Naive thymus-derived CD4-positive, alpha-beta T cell (primary cell): Measurements from ENCODE around the gene TLR9. TPM values are rescaled to one million over a fixed set of nuclear protein-coding genes. Genes with fewer than 3 reads are reported as not detected.
A peak's percentile ranks its signal among the peaks of the same experiment; 100 is the strongest.

Experiments used
- ATAC-seq: fragments of 150-1000 bp; cut with Tn5 transposase; 2 replicates; pipeline ENCODE4 v1.10.0; 2021; ENCODE audit warnings: mild to moderate bottlenecking, moderate library complexity
- CTCF ChIA-PET: fragments of 350-600 bp; sonication (Branson Sonifier 250); formaldehyde crosslinking; loops from one replicate; lab custom pipeline; 2021; ENCODE audit warnings: antibody characterized with exemption; lab: Charles Lee
- POLR2A ChIA-PET: fragments of 350-600 bp; sonication (Branson Sonifier 250); formaldehyde crosslinking; loops from one replicate; lab custom pipeline; 2021; ENCODE audit warnings: antibody characterized with exemption, inconsistent platforms; lab: Charles Lee
- DNase-seq, 9 donors: peaks; one replicate each; pipeline versions ENCODE4 v3.0.0 to v3.0.0-alpha.2; 2020 to 2022; ENCODE audit warnings: mixed read lengths in 1 of 9
- H3K27ac ChIP-seq: one replicate; pipeline ENCODE4 v1.7.0; 2013; ENCODE audit warnings: mild to moderate bottlenecking, low read depth, low read length, moderate library complexity
- H3K27me3 ChIP-seq, 2 donors: one replicate each; pipeline ENCODE4 v1.7.0; 2013; ENCODE audit warnings: low read length in 2 of 2, mild to moderate bottlenecking in 2 of 2, moderate library complexity in 2 of 2; ENCODE audit not compliant: control insufficient read depth in 2 of 2, insufficient read depth in 2 of 2
- H3K36me3 ChIP-seq, 3 experiments: 1 replicate in 2 of 3; 2 replicates in 1 of 3; pipeline ENCODE4 v1.7.0; 2013; ENCODE audit warnings: low read length in 3 of 3, mild to moderate bottlenecking in 3 of 3, moderate library complexity in 1 of 3; ENCODE audit not compliant: insufficient read depth in 3 of 3, control insufficient read depth in 2 of 3
- H3K4me1 ChIP-seq, 2 donors: one replicate each; pipeline ENCODE4 v1.7.0; 2013; ENCODE audit warnings: low read length in 2 of 2, mild to moderate bottlenecking in 2 of 2, moderate library complexity in 1 of 2; ENCODE audit not compliant: control insufficient read depth in 2 of 2, insufficient read depth in 2 of 2
- H3K4me3 ChIP-seq: 2 replicates; pipeline ENCODE4 v1.7.0; 2013; ENCODE audit warnings: mild to moderate bottlenecking, low read length
- H3K9me3 ChIP-seq, 3 experiments: 1 replicate in 2 of 3; 2 replicates in 1 of 3; pipeline ENCODE4 v1.7.0; 2013; ENCODE audit warnings: low read length in 3 of 3; ENCODE audit not compliant: control insufficient read depth in 2 of 3
- H3K27ac Mint-ChIP-seq, 9 donors: one replicate each; pipeline ENCODE4 v1.8.0; 2020 to 2022; ENCODE audit warnings: mixed read lengths in 9 of 9, mild to moderate bottlenecking in 8 of 9, moderate library complexity in 5 of 9, inconsistent platforms in 2 of 9
- H3K27me3 Mint-ChIP-seq, 5 donors: one replicate each; pipeline ENCODE4 v1.8.0; 2021 to 2022; ENCODE audit warnings: mixed read lengths in 5 of 5, mild to moderate bottlenecking in 1 of 5
- H3K36me3 Mint-ChIP-seq, 5 donors: one replicate each; pipeline ENCODE4 v1.8.0; 2020 to 2022; ENCODE audit warnings: mixed read lengths in 5 of 5, mild to moderate bottlenecking in 3 of 5, inconsistent platforms in 1 of 5
- H3K4me1 Mint-ChIP-seq, 7 donors: one replicate each; pipeline ENCODE4 v1.8.0; 2020 to 2022; ENCODE audit warnings: mixed read lengths in 7 of 7, mild to moderate bottlenecking in 3 of 7, inconsistent platforms in 1 of 7
- H3K4me3 Mint-ChIP-seq, 10 donors: one replicate each; pipeline ENCODE4 v1.8.0; 2020 to 2022; ENCODE audit warnings: mild to moderate bottlenecking in 10 of 10, mixed read lengths in 10 of 10, moderate library complexity in 6 of 10, inconsistent platforms in 2 of 10
- H3K9me3 Mint-ChIP-seq, 11 donors: one replicate each; pipeline ENCODE4 v1.8.0; 2020 to 2022; ENCODE audit warnings: mixed read lengths in 11 of 11, mild to moderate bottlenecking in 4 of 11, inconsistent platforms in 1 of 11, moderate library complexity in 1 of 11
- intact Hi-C, 2 donors: fragments of 100-400 bp; cut with micrococcal nuclease; formaldehyde crosslinking; loops; one replicate each; pipeline ENCODE4 v1.15.1; 2023
- polyA plus RNA-seq, 2 donors: library from polyadenylated mRNA; unstranded; fragments of 300-500 nt; fragmentation: Illumina TruSeq; gene quantifications; one replicate each; pipeline ENCODE4 v1.2.3, GENCODE V29; 2021
- total RNA-seq, 6 experiments: library from RNA in 5 of 6; stranded (reverse) in 5 of 6; gene quantifications; 1 replicate in 5 of 6; 2 replicates in 1 of 6; pipeline ENCODE4 v1.2.3 and lab custom pipeline; 2021 to 2026

TLR9 gene
- total and polyA plus RNA-seq, 7 experiments from 2014 or later, result 0.16 to 2.5 (median 1.2) TPM; not detected in 1

DNA sequence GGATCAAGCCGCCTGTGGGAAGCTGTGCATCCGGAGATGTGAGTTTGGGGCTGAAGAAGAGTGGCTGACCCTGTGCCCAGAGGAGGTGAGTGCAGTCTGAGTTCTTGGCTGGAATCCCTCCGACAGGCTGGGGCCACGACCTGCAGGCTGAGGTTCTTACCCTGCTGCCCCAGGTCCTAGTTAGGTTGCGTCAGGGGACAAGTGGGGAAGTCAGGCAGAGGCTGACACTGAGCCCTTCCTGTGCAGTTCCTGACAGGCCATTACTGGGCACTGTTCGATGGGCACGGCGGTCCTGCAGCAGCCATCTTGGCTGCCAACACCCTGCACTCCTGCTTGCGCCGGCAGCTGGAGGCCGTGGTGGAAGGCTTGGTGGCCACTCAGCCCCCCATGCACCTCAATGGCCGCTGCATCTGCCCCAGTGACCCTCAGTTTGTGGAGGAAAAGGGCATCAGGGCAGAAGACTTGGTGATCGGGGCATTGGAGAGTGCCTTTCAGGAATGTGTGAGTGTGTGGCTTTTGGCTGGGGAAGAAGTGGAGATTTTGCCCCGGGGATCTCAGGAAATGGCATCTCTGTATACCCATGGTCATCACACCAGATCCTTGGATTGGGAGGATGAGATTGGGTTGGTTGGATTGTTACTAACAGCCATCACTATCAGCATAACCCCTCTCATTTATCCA, 21.4 kb upstream of the TLR9 start:
- Histone ChIP-seq H3K4me1 (peaks cover 47 to 77% of the 10 kb centered on the region in 2 donors), H3K4me3 (peak overlapping the region; percentile 79), H3K27me3 (no peaks in the 10 kb centered on the region), H3K27ac (peak overlapping the region; percentile 91), H3K36me3 (peaks cover 0 to 31% (median 0%) of the 10 kb centered on the region in 3 experiments), H3K9me3 (no peaks in the 10 kb centered on the region)
- no peak for ATAC-seq
- intact Hi-C loops, result no loop called here
- ChIA-PET CTCF (interaction anchor here (0.7 to 1.2 kb wide), 4 partner anchors 10 to 32 kb away, joined by 3 to 4 read pairs (median 3); partner anchors contain the start of gene WDR82), POLR2A (interaction anchor here (1.1 to 46.3 kb wide), 10 partner anchors 9 to 92 kb away, joined by 4 to 1418 read pairs (median 14); partner anchors contain the start of genes GLYCTK, TWF2 and WDR82)
- H3K27ac Mint-ChIP-seq, result peak overlapping the region; percentile 66 to 99 (median 95)
- no peaks in the 10 kb centered on the region for H3K27me3 Mint-ChIP-seq
- peak overlapping the region; percentile 83 to 91 (median 87) for H3K4me3 Mint-ChIP-seq
- H3K36me3 Mint-ChIP-seq, result peaks cover 0 to 33% (median 11%) of the 10 kb centered on the region in 5 donors
- H3K4me1 Mint-ChIP-seq, result peaks cover 31 to 85% (median 79%) of the 10 kb centered on the region in 7 donors
- no peak for DNase-seq
- H3K9me3 Mint-ChIP-seq, result peaks cover 0 to 10% (median 0%) of the 10 kb centered on the region in 11 donors

DNA sequence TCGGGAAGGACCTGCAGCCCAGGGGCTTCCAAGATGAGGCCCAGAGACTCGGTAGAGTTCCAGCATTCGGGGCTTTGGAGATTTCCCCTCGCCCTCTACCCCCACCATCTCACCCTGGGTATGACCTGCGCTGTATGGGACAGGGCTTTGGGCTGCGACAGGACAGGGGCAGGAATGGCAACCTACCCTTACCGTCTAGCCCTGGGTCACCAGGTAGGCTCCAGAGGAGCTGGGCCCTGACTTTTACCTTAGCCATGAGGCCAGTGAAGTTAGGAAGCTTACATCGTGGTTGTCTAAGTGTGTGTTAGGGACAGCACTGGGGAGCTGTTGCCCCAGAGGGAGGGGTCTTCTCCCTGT, 20.8 kb upstream of the TLR9 start:
- H3K27me3 ChIP-seq, result no peaks in the 10 kb centered on the region
- peaks cover 0 to 32% (median 11%) of the 10 kb centered on the region in 5 donors for H3K36me3 Mint-ChIP-seq
- peaks cover 0 to 12% (median 0%) of the 10 kb centered on the region in 11 donors for H3K9me3 Mint-ChIP-seq
- H3K4me1 ChIP-seq, result peaks cover 44 to 77% of the 10 kb centered on the region in 2 donors
- no peaks in the 10 kb centered on the region for H3K27me3 Mint-ChIP-seq
- no peaks in the 10 kb centered on the region for H3K9me3 ChIP-seq
- intact Hi-C loops, result no loop called here
- DNase-seq (peak in 2 of 9 donors; percentile 25 to 35), ATAC-seq (peak; percentile 1)
- H3K4me1 Mint-ChIP-seq, result peaks cover 33 to 87% (median 79%) of the 10 kb centered on the region in 7 donors
- ChIA-PET POLR2A (interaction anchor here (0.8 to 46.3 kb wide), 10 partner anchors 10 to 93 kb away, joined by 3 to 1418 read pairs (median 10); partner anchors contain the start of genes GLYCTK and WDR82), CTCF (interaction anchor here (0.5 to 1.8 kb wide), 7 partner anchors 10 to 36 kb away, joined by 3 to 9 read pairs (median 3); partner anchors contain the start of gene WDR82)
- H3K4me3 ChIP-seq, result peak overlapping the region; percentile 79
- peak overlapping the region; percentile 83 to 91 (median 87) for H3K4me3 Mint-ChIP-seq
- H3K27ac ChIP-seq, result peak overlapping the region; percentile 91
- H3K36me3 ChIP-seq, result peaks cover 0 to 27% (median 0%) of the 10 kb centered on the region in 3 experiments
- peak overlapping the region; percentile 66 to 99 (median 95) for H3K27ac Mint-ChIP-seq

DNA sequence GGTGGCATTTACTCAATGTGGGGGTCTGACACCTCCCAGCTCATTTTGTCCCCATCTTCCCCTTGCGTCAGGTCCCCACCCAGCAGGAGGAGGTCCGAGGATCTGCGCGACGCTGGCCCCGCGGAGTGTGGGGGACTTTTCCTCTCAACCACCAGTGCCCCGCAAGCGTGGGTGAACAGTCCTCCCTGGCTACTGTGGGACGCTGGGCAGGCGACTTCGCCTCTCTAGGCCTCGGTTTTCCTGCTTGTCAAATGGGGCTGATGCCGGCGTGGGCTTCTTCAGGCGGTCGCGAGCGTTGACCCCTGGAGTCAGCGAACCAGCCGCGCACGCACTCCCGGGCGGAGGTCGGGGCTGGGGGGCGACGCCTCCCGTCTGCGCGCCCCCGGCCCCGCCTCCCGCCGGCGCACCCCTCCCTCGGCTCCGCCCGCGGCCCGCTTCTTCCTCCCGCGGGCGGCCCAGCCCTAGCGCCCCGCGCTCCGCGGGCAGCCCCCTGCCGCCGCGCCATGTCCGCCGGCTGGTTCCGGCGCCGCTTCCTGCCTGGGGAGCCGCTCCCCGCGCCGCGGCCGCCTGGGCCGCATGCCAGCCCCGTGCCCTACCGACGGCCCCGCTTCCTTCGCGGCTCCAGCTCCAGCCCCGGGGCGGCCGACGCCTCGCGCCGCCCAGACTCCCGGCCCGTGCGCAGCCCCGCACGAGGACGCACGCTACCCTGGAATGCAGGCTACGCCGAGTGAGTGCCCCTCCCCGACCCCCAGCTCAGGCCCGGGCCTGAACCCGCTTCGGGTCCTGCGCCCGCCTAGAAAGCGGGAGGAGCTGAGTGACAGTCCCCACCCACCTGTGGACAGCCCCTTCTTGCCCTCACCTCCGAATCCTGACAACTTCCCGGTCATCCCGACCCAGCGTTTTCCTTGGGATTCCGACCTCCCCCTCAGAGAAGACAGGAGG, 20.1 kb upstream of the TLR9 start, which contains the start of gene PPM1M:
TSS of gene PPM1M (plus strand) at position 438 of the 942 bp plus-strand sequence. CDS start at position 504, 66 bp downstream.
- peak; percentile 57 to 77 (median 73) for DNase-seq
- peak within 1 kb of the TSS; percentile 83 to 99 (median 95) for H3K27ac Mint-ChIP-seq
- peak; percentile 72 for ATAC-seq
- ChIA-PET CTCF (interaction anchor here (0.5 to 1.8 kb wide), 8 partner anchors 9 to 37 kb away, joined by 3 to 9 read pairs (median 3); partner anchors contain the start of genes TLR9 and WDR82), POLR2A (interaction anchor here (0.5 to 46.3 kb wide), 12 partner anchors 8 to 94 kb away, joined by 3 to 1418 read pairs (median 8); partner anchors contain the start of genes GLYCTK and WDR82)
- peak within 1 kb of the TSS; percentile 83 to 91 (median 87) for H3K4me3 Mint-ChIP-seq
- Histone ChIP-seq H3K36me3 (peaks cover 0 to 27% (median 0%) of the 10 kb centered on the region in 3 experiments), H3K27ac (peak within 1 kb of the TSS; percentile 91), H3K27me3 (no peaks in the 10 kb centered on the region), H3K4me3 (peak within 1 kb of the TSS; percentile 79), H3K9me3 (no peaks in the 10 kb centered on the region), H3K4me1 (peaks cover 48 to 81% of the 10 kb centered on the region in 2 donors)
- H3K4me1 Mint-ChIP-seq, result peaks cover 36 to 91% (median 84%) of the 10 kb centered on the region in 7 donors
- peaks cover 0 to 36% (median 11%) of the 10 kb centered on the region in 5 donors for H3K36me3 Mint-ChIP-seq
- peaks cover 0 to 12% (median 0%) of the 10 kb centered on the region in 11 donors for H3K9me3 Mint-ChIP-seq
- H3K27me3 Mint-ChIP-seq, result no peaks in the 10 kb centered on the region
- intact Hi-C loops, result loop anchor here (1.0 kb wide), 1 partner anchor 8 kb away; no protein-coding TSS in a partner anchor

DNA sequence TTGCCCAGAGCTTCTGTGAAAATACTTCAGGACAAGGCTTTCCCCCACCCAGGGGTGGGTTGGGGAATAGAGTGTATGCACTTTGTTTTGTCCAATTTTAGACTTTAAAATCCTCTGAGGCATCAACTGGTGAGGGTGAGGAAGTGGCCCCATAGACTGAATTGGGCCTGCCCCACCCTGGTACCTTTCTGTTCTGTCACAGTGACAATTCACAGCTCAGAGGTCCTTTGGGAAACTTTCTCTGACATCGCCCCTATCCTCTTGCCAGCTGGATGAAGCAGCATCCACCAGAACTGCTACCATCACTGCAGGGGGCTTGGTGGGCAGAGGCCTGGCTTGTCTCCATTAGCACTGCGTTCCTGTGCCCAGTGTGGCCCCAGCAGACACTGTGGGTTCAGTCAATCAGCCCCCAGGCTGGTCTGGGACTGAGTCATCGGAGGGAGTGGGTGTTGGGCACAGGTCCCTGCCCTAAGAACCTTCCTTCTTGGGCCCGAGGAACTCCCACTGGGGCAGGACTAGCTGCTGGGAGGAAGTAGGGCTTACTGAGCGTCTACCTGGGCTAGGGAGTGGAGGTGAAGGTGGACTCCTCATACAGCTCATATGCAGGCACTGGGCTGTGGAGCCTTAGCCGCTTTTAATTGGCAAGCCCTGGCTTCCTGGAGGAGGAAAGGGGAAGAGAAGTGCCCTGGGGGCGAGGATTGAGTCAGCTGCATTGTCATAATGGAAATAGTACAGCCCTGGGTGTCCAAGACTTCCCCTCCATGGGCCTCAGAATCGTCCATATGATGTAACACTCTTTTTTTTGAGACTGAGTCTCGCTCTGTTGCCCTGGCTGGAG, 18.6 kb upstream of the TLR9 start:
- Histone ChIP-seq H3K9me3 (no peaks in the 10 kb centered on the region), H3K27me3 (no peaks in the 10 kb centered on the region), H3K27ac (peak overlapping the region; percentile 91), H3K36me3 (peaks cover 0 to 17% (median 0%) of the 10 kb centered on the region in 3 experiments), H3K4me1 (peaks cover 53 to 75% of the 10 kb centered on the region in 2 donors), H3K4me3 (no peak overlapping the region)
- Mint-ChIP-seq H3K27ac (peak overlapping the region; percentile 83 to 98 (median 92)), H3K4me1 (peaks cover 40 to 89% (median 79%) of the 10 kb centered on the region in 7 donors), H3K36me3 (peaks cover 0 to 33% (median 8%) of the 10 kb centered on the region in 5 donors), H3K4me3 (peak overlapping the region; percentile 71 to 91 (median 82)), H3K27me3 (no peaks in the 10 kb centered on the region), H3K9me3 (peaks cover 0 to 10% (median 0%) of the 10 kb centered on the region in 11 donors)
- intact Hi-C loops, result no loop called here
- CTCF ChIA-PET, result interaction anchor here (1.2 to 11.1 kb wide), 5 partner anchors 9 to 34 kb away, joined by 3 to 126 read pairs (median 5); partner anchors contain the start of genes TLR9 and WDR82
- no peak for DNase-seq
- POLR2A ChIA-PET, result interaction anchor here (0.7 to 46.3 kb wide), 8 partner anchors 10 to 40 kb away, joined by 3 to 1418 read pairs (median 6); partner anchors contain the start of genes GLYCTK, TLR9 and WDR82
- peak; percentile 34 for ATAC-seq

DNA sequence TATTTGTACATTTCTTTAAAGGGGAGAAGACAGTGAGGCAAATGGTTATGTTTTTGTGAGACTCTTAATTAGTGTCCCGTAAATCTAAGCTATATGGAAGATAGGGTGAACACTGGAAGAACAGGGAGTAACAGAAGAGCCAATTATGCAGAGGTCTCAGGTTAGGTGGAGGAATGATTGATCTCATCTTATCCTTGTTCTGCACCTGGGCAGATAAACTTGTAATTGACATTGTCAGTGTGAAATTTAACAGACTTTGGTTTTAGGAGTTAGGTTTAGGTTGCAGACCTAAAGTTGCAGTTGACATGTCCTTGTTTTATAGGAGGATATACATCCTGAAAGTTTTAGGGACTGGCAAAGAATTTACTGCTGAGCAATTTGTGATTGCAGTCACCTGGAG, 16.6 kb upstream of the TLR9 start:
- H3K27ac ChIP-seq, result peak overlapping the region; percentile 95
- no peak overlapping the region for H3K4me3 ChIP-seq
- Mint-ChIP-seq H3K27me3 (no peaks in the 10 kb centered on the region), H3K27ac (peak overlapping the region; percentile 20 to 96 (median 90)), H3K4me1 (peaks cover 45 to 82% (median 70%) of the 10 kb centered on the region in 7 donors), H3K4me3 (peak overlapping the region in 7 of 10 donors; percentile 0 to 86 (median 21)), H3K36me3 (peaks cover 0 to 25% (median 0%) of the 10 kb centered on the region in 5 donors), H3K9me3 (peaks cover 0 to 6% (median 0%) of the 10 kb centered on the region in 11 donors)
- ChIA-PET POLR2A (interaction anchor here (1.0 to 46.3 kb wide), 10 partner anchors 9 to 188 kb away, joined by 3 to 1418 read pairs (median 12); partner anchors contain the start of genes GLYCTK and WDR82), CTCF (interaction anchor here (0.7 to 11.1 kb wide), 3 partner anchors 9 to 99 kb away, joined by 3 to 126 read pairs (median 4); partner anchors contain the start of gene WDR82)
- ATAC-seq (no peak), DNase-seq (no peak)
- no peaks in the 10 kb centered on the region for H3K9me3 ChIP-seq
- H3K27me3 ChIP-seq, result no peaks in the 10 kb centered on the region
- H3K36me3 ChIP-seq, result peaks cover 0 to 4% (median 0%) of the 10 kb centered on the region in 3 experiments
- intact Hi-C loops, result no loop called here
- H3K4me1 ChIP-seq, result peaks cover 60 to 70% of the 10 kb centered on the region in 2 donors
